AG10803 (cell line): ENCODE data around the gene DUSP5.

Experiments
- DNase-seq: peaks from one replicate; pipeline ENCODE4 v3.0.0; 2010; ENCODE audit warnings: low read depth
- H3K4me3 ChIP-seq: 2 replicates; pipeline ENCODE4 v1.5.1; 2011; ENCODE audit warnings: mild to moderate bottlenecking, low read length, control low read depth
- CTCF ChIP-seq: conservative IDR thresholded peaks from 2 replicates; pipeline ENCODE4 v1.5.1; 2011; ENCODE audit warnings: mild to moderate bottlenecking, low read length, control low read depth, inconsistent platforms

DUSP5 gene

DNA sequence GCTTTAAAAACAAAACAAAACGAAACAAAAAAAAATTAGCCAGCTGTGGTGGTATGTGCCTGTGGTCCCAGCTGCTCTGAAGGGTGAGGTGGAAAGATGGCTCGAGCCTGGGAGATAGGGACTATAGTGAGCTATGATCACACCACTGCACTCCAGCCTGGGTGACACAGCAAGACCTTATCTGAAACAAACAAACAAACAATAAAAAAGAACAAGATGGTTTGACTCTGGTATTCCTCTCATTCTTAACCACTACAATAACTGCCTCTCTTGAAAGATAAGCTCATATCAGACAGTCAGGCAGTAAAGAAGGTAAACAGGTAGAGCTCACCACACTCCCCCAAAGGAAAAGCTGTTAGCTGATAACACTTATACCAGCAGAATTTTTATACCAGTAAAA, 14.1 kb upstream of the DUSP5 start:
- TF ChIP-seq CTCF: no peak
- no peak for DNase-seq
- H3K4me3 ChIP-seq: no peak overlapping the region

- no peak for DNase-seq
- TF ChIP-seq CTCF: no peak
- H3K4me3 ChIP-seq: no peak overlapping the region
These were observed 12.2 kb upstream of the DUSP5 start for GRCh38 chr10:110485541-110485940.

- H3K4me3 ChIP-seq: no peak overlapping the region
- no peak for DNase-seq
- no peak for TF ChIP-seq CTCF
These were observed 10.9 kb upstream of the DUSP5 start for GRCh38 chr10:110486680-110487410.

- DNase-seq: peak; percentile 38
These were observed 10.0 kb upstream of the DUSP5 start for GRCh38 chr10:110487411-110488331.

DNA sequence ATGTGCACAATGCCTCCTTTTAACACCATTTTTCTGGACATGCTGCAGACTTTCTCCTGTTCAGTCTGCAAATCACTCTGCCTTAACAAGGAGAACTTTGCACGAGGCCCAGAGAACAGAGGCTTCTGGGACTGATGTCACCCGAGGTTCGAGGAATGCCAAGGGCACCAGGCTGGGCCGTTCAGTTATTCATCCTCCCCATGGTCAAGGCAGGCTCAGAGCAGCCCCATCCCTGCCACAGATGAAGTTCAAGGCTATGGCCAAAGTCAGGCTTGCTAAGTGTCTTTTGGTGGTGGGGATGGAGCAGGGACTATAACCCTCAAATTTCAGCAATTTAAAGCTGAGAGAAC, 9.4 kb upstream of the DUSP5 start:
- H3K4me3 ChIP-seq: no peak overlapping the region
- no peak for TF ChIP-seq CTCF
- no peak for DNase-seq

More at GRCh38 chr10:110487411-110488331, 10.0 kb upstream of the DUSP5 start:
- no peak for TF ChIP-seq CTCF
- H3K4me3 ChIP-seq: no peak overlapping the region

- TF ChIP-seq CTCF: no peak
- H3K4me3 ChIP-seq: no peak overlapping the region
- no peak for DNase-seq
These were observed 8.8 kb upstream of the DUSP5 start for GRCh38 chr10:110488940-110489339.
